Umbilical cord (tissue), 2 donors: Measurements from ENCODE around the gene KCNN3. TPM values are rescaled to one million over a fixed set of nuclear protein-coding genes. Genes with fewer than 3 reads are reported as not detected.
"Not testable (repeated sequence)": the region's sequence is repeated elsewhere in the genome, so short reads cannot be mapped to it uniquely, and the experiment has no call there.

Experiments used
- DNase-seq: peaks from one replicate; pipeline ENCODE4 v3.0.0-alpha.2; 2015; ENCODE audit warnings: low spot score
- total RNA-seq: library from RNA; depleted of rRNA; stranded (reverse); fragments of >200 nt; gene quantifications from one replicate; pipeline ENCODE4 v1.2.3, GENCODE V29; 2014; ENCODE audit warnings: low replicate concordance; ENCODE audit not compliant: insufficient read depth

KCNN3 gene
- 1.9 TPM for total RNA-seq

DNA sequence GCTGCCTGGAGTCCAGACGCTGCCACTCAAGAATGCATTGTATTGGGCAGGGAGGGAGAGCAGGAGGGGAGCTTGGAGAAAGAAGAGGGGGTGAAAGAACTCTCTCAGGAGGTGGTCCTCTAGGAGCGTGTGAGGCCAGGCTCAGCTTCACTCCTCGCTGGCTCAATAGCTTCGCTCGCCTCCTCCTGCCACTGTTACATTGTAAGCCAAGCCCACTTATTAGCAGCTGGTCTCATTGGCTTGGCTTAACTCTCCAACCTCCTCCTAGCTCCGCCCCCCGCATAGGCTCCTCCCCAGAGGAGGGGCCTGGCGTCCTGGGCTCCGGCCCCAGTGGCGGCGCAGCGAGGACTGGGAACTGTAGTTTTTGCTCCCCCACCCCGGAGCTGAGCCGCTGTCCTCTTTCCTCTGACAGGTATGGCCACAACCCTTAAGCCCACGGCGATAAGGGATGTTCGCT lies at the start of gene KCNN3:
TSS of gene KCNN3 (minus strand) at position 167 of the 457 bp plus-strand sequence. CDS start 317 bp downstream, outside the sequence.
- DNase-seq = peak; percentile 92

GRCh38 chr1:154913273-154913672 lies 43.2 kb upstream of the KCNN3 start:
- DNase-seq = no peak

GRCh38 chr1:154912755-154913154 lies 42.7 kb upstream of the KCNN3 start:
- no peak for DNase-seq

DNA sequence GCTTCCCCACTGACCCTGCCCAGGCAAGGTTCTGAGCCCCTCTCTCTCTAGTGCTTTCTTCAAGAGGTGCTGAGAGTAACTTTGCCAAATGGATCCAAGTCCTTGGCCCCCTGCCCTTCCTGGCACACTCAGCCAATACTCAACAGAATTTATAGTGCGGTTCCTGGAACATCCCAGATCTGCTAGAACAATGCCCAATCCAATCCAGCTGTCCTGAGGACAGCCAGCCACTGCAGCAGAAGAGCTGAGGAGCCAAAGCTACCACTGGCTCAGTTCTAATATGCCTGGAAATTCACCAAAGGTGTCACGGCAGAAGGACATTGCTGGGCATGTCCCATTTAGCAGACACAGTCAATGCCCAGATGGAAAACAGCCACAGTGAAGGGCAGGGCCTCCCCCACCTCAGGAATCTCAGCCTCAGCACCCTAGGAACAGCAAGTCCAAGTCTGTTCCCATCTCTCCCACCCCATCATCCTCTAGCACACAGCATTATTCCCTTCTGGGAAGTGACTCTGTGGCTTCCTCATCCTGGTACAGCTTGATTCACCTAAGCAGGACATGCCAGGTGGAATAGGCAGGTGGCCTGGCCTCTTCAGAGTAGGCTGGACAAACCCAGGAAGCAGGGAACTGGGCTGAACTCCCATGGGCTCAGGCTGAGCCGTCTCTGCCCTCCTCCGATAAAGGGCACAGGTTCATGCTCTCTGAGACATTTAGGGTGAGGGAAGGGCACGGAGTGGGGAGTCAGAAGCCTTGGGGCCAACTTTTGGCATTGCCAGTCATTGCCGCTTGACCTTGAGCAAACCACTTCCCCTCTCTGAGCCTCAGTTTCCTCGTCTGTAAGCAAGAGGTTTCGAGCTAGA lies 41.8 kb upstream of the KCNN3 start:
- DNase-seq = no peak

GRCh38 chr1:154910851-154911250 lies 40.8 kb upstream of the KCNN3 start:
- no peak for DNase-seq

GRCh38 chr1:154908937-154909336 lies 38.9 kb upstream of the KCNN3 start:
- no peak for DNase-seq

GRCh38 chr1:154908129-154908528 lies 38.0 kb upstream of the KCNN3 start:
- not testable (repeated sequence) for DNase-seq

GRCh38 chr1:154906621-154907081 lies 36.6 kb upstream of the KCNN3 start:
- DNase-seq = no peak

GRCh38 chr1:154902938-154903566 lies 33.0 kb upstream of the KCNN3 start:
- no peak for DNase-seq

GRCh38 chr1:154901591-154901990 lies 31.5 kb upstream of the KCNN3 start:
- DNase-seq = no peak

DNA sequence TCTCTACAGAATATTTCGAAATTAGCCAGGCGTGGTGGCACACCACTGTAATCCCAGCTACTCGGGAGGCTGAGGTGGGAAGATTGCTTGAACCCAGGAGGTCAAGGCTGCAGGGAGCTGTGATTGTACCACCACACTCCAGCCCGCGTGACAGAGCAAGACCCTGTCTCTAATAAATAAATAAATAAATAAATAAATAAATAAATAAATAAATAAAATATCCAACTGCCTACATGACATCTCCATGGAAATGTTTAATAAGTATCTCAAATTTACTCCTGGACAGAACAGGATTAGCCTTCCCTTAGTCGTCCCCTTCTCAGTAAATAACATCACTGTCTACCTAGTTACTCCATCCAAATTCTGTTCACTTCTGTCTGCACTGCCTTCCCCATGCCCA lies 29.0 kb upstream of the KCNN3 start:
- no peak for DNase-seq

DNA sequence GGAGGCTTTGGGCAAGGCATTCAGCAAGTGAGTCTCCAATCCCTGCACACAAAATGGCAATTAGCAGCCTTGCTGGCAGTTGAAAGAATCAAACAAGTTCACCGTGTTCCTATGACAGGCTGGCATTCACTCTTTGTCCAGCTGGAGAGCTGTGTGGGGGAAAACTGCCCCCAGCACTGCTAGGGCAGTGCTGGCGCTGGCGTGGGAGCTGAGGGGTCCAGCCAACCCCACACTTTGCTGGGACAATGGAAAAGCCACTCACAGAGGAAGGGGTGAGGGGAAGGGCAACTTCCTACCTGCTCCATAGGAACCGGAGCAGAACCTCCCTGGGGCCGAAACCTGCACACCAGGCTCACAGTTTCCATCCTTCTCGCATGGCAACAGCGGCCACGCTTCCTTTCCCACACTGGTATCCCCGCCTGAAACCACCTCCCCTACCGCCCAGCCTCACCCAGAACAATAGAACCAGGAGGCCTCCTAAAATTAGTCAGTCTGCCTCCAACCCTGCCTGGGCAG lies 26.7 kb upstream of the KCNN3 start:
- no peak for DNase-seq

- DNase-seq = peak; percentile 15
Observed at GRCh38 chr1:154895798-154896197, 25.7 kb upstream of the KCNN3 start.

DNA sequence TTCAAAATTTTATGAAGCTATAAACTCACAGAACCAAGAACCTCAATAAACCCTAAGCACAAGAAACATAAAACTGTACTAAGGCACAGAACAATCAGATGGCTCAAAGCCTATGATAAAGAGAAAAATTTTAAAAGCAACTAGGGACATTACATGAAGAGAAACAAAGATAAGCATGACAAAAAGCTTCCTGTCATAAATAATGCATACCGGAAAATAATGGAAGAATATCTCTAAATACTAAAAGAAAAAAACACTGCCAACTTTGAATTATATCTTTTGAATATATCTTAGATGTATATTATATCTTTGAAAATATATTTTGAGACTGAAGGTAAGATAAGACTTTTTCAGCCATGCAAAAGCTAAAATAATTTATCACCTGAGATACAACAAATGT lies 21.4 kb upstream of the KCNN3 start:
- DNase-seq = no peak

DNA sequence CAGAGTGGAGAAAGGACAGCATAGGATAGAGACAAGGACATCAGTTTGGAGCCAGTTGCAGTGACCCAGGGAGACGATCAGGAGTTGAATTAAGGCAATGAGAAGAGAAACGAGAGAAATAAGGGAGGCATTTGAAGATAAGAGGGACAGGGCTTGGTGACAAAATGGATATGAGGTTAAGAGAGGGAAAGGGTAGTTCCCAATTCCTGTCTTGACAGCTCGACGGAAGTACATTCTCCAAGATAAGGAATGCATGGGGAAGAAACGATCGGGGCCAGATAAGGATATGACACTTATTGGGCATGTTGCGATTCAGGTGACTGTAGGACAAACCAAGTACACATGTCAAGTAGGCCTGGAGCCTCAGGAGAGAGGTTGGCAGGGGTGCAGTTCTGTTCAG lies 18.7 kb upstream of the KCNN3 start:
- DNase-seq = no peak

- no peak for DNase-seq
Observed at GRCh38 chr1:154886281-154887015, 16.4 kb upstream of the KCNN3 start.

DNA sequence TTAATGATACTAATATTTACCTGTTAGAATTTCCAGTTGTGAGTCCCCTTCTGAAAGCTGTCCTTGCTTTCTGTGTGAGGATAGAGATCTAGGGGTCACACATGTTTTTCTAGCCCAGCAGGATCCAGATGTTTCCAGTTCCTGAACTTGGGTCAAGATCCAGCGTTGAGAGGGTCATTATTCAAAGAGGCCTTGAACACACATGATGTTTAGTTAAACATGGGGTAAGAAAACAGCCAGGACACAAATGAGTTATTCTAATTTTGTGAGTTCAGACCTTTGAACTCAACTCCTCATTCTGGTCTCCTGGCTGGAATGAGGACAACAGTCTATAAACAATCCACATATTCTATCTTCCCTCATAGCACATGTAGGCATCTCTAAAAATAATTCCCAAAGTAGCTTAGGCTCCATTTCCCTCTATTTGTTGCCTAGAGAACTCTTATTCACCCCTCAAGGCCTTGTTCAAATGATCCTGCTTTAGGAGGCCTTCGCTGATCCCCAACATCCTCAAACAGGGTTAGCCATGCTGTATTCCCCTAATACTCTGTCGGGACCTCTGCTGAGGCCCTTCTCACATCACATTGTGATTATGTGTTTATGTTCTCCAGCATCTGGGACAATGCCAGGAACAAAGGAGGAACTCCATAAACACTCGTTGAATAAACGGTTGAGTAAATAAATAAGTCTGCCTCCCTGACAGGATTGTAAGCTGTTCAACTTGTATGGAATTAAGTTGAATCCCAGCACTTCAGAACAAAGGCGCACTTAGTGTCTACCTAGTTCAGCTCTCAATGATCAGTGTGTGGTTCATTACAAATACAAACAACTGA lies 15.0 kb upstream of the KCNN3 start:
- no peak for DNase-seq

- DNase-seq = no peak
Observed at GRCh38 chr1:154883919-154884868, 14.1 kb upstream of the KCNN3 start.

DNA sequence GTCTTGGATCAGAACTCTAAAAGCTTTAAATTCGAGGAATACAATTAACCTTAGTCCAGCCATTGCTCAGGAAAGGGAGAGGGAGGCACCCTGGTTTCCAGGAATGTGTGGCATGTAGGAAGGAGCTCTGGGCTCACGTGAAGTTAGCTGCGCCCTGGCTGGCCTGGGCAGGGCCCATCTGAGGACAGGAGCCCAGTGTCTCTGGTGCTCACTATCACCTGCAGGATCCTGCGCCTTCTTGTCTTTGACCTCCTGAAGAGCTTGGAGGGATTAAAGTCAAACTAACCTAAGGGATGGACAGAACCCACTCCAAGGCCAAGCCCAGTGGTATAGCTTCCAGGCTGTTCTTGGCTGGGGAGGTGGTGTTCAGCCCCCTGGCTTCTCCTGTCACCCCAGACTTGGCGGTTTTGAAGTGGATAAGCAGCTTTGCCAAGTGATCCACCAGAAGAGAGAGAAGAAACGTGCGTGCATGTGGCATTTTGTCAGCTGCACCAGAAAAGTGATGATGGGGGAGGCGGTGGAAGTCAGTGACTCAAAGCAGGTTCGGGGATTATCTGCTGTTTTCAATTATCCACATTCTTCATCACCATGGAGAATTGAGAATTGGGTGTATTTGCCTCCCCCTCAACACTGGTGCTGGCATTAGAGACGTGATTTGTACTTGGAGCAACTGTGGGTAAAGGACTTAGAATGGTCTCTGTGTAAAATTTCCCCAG lies 11.9 kb upstream of the KCNN3 start:
- no peak for DNase-seq
